HEK293T (cell line): Measurements from ENCODE around the gene CMTM2.

Experiments
- CTCF ChIA-PET: fragments of 350-600 bp; formaldehyde crosslinking; extraction: SDS; loops from one replicate; lab custom pipeline; 2021; ENCODE audit warnings: antibody characterized with exemption, inconsistent platforms; lab: Yijun Ruan, JAX
- POLR2A ChIA-PET: fragments of 350-600 bp; formaldehyde crosslinking; extraction: SDS; loops from one replicate; lab custom pipeline; 2020; ENCODE audit warnings: antibody characterized with exemption, inconsistent platforms; lab: Yijun Ruan, JAX
- DNase-seq: peaks from one replicate; pipeline ENCODE4 v3.0.0; 2012; ENCODE audit warnings: mixed read lengths; ENCODE audit errors: extremely low spot score
- ARNT ChIP-seq: fragments of 450-650 bp; IDR thresholded peaks from 2 replicates; pipeline ENCODE4 v1.6.1; 2017; ENCODE audit warnings: mild to moderate bottlenecking
- BHLHE40 ChIP-seq: fragments of 450-650 bp; IDR thresholded peaks from 2 replicates; pipeline ENCODE4 v1.6.1; 2016; ENCODE audit warnings: mild to moderate bottlenecking, moderate library complexity, borderline replicate concordance
- CTBP1 ChIP-seq: fragments of 450-650 bp; IDR thresholded peaks from 2 replicates; pipeline ENCODE4 v1.6.1; 2016; ENCODE audit warnings: borderline replicate concordance
- ELF4 ChIP-seq: fragments of 450-650 bp; IDR thresholded peaks from 2 replicates; pipeline ENCODE4 v1.6.1; 2017; ENCODE audit warnings: antibody characterized with exemption
- FOXA1 ChIP-seq: fragments of 450-650 bp; IDR thresholded peaks from 2 replicates; pipeline ENCODE4 v1.6.1; 2016; ENCODE audit warnings: mild to moderate bottlenecking
- FOXK2 ChIP-seq: fragments of 450-650 bp; IDR thresholded peaks from 2 replicates; pipeline ENCODE4 v1.6.1; 2016; ENCODE audit warnings: mild to moderate bottlenecking
- FOXM1 ChIP-seq: fragments of 450-650 bp; IDR thresholded peaks from 2 replicates; pipeline ENCODE4 v1.6.1; 2017; ENCODE audit warnings: mild to moderate bottlenecking, borderline replicate concordance
- HDGF ChIP-seq: fragments of 450-650 bp; IDR thresholded peaks from 2 replicates; pipeline ENCODE4 v1.6.1; 2017; ENCODE audit warnings: antibody characterized with exemption, borderline replicate concordance
- L3MBTL2 ChIP-seq: fragments of 450-650 bp; conservative IDR thresholded peaks from 2 replicates; pipeline ENCODE4 v1.6.1; 2016; ENCODE audit warnings: mild to moderate bottlenecking
- LEF1 ChIP-seq: fragments of 450-650 bp; IDR thresholded peaks from 2 replicates; pipeline ENCODE4 v1.6.1; 2017; ENCODE audit warnings: mild to moderate bottlenecking, borderline replicate concordance
- NFRKB ChIP-seq: fragments of 450-650 bp; IDR thresholded peaks from 2 replicates; pipeline ENCODE4 v1.6.1; 2016; ENCODE audit warnings: mild to moderate bottlenecking, moderate library complexity
- SP1 ChIP-seq: fragments of 450-650 bp; IDR thresholded peaks from 2 replicates; pipeline ENCODE4 v1.6.1; 2017
- SUZ12 ChIP-seq: fragments of 450-650 bp; IDR thresholded peaks from 2 replicates; pipeline ENCODE4 v1.6.1; 2016; ENCODE audit warnings: mild to moderate bottlenecking
- TARDBP ChIP-seq: fragments of 450-650 bp; IDR thresholded peaks from 2 replicates; pipeline ENCODE4 v1.6.1; 2016
- ZNF384 ChIP-seq: fragments of 450-650 bp; IDR thresholded peaks from 2 replicates; pipeline ENCODE4 v1.6.1; 2016
- TF ChIP-seq, protein P1 (sequence below): fragments of 450-650 bp; IDR thresholded peaks from 2 replicates; pipeline ENCODE4 v1.6.1; 2016

CMTM2 gene

DNA sequence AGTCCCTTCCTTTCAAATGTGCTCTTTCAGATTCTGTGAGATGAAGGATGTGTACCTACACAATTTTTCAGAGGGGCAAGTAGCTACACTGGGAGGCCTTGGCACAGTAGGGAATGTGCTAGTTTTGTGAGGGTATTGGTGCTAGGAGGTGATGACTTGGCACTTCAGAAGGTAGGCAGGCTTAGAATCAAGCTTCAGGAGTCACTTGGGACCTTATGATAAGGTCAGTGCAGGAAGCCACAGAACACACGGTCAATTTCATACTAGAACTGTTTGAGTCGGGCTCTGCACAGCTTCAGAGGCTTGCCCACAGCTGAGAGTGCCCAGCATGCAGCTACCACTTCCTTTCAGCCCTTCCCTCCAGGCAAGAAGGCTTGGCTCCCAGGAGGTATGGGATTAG is 6.9 kb upstream of the CMTM2 start:
- DNase-seq: no peak
- no peak for TF ChIP-seq HDGF
- no peak for TF ChIP-seq BHLHE40
- TF ChIP-seq, protein P1, sequence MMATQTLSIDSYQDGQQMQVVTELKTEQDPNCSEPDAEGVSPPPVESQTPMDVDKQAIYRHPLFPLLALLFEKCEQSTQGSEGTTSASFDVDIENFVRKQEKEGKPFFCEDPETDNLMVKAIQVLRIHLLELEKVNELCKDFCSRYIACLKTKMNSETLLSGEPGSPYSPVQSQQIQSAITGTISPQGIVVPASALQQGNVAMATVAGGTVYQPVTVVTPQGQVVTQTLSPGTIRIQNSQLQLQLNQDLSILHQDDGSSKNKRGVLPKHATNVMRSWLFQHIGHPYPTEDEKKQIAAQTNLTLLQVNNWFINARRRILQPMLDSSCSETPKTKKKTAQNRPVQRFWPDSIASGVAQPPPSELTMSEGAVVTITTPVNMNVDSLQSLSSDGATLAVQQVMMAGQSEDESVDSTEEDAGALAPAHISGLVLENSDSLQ: no peak
- no peak for TF ChIP-seq NFRKB
- TF ChIP-seq FOXK2: no peak
- TF ChIP-seq CTBP1: no peak
- no peak for TF ChIP-seq FOXM1
- TF ChIP-seq SP1: no peak
- TF ChIP-seq ZNF384: no peak
- TF ChIP-seq SUZ12: no peak
- no peak for TF ChIP-seq LEF1
- ChIA-PET CTCF (no interaction called here), POLR2A (interaction anchor here (0.7 to 2.1 kb wide), 2 partner anchors 20 to 320 kb away, joined by 3 to 10 read pairs; partner anchors contain the start of gene CKLF)

DNA sequence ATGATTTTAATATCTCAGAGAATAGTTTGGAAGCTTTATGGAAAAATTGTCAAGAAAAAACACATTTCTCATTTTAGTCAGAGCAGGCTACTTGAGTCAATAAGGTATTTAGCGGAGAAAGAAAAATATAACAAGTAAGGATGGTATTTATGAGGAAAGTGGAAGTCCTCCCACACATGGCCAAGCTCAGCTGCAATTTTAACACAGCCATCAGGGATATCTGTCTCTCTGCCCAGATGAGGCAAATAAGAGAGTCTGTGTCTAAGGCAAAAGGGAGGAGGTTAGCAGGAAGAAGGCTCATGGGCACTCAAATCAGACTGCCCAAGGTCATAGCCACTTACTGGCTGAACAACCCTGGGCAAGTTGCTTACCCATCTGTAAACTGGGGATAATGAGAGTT is 5.2 kb upstream of the CMTM2 start:
- POLR2A ChIA-PET: no interaction called here

DNA sequence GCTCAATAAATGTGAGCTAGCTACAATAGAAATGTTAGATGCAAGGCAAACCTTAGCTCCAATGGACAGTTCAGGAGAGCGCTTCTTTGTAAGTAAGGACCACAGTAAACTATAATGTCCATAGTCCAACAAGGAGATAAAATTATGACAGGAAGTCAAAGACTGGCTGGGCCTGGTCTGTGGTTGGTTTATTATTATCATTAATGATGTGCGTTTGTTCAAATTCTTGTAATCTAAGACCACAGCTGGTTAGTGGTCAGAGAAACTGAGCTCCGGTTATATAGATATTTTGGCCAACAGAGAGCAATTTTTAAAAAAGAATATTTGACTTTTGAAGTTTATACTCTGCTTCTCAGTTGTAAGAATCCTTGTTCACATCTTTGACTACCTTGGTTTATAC is 4.7 kb upstream of the CMTM2 start:
- no peak for DNase-seq
- TF ChIP-seq LEF1 (no peak), ELF4 (no peak), FOXK2 (no peak), FOXM1 (no peak), SP1 (no peak), BHLHE40 (no peak), NFRKB (no peak), FOXA1 (no peak), TARDBP (no peak), CTBP1 (no peak), SUZ12 (no peak)
- TF ChIP-seq, protein P1: no peak
- CTCF ChIA-PET: interaction anchor here (1.4 kb wide), 1 partner anchor 167 kb away, joined by 3 read pairs; no protein-coding TSS in a partner anchor
- POLR2A ChIA-PET: interaction anchor here (1.3 kb wide), 1 partner anchor 11 kb away, joined by 6 read pairs; no protein-coding TSS in a partner anchor

More for the DNA sequence above, 5.2 kb upstream of the CMTM2 start:
- DNase-seq: no peak
- TF ChIP-seq L3MBTL2 (no peak), ZNF384 (no peak), ELF4 (no peak), CTBP1 (no peak), BHLHE40 (no peak), TARDBP (no peak), FOXK2 (no peak), ARNT (no peak), FOXA1 (no peak), SUZ12 (no peak), FOXM1 (no peak), HDGF (no peak), NFRKB (no peak), SP1 (no peak), LEF1 (no peak)
- TF ChIP-seq, protein P1: no peak
- CTCF ChIA-PET: interaction anchor here (1.4 kb wide), 1 partner anchor 167 kb away, joined by 3 read pairs; no protein-coding TSS in a partner anchor

DNA sequence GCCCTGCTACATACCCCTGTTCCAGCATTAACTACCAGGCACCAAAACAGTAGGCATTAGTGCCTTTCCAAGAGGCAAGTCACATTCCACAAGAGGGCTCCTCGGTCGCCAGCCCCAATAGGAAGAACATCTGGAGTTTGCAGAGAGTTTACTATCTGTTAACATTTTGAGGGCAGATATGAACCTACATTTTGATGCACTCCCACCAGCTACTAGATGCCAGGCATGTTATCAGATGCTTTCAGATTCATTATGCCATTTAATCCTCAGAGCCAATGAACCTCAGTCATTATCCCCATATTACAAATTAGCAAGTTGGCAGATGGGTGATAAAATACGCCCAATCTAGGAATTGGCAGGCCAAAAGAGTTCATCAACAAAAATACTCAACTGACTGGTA is 4.2 kb upstream of the CMTM2 start:
- TF ChIP-seq ELF4 (no peak), NFRKB (no peak), BHLHE40 (no peak), FOXK2 (no peak), FOXM1 (no peak), ARNT (no peak), LEF1 (no peak), SUZ12 (no peak), ZNF384 (no peak), FOXA1 (no peak), HDGF (no peak), CTBP1 (no peak), SP1 (no peak), TARDBP (no peak), L3MBTL2 (no peak)
- TF ChIP-seq, protein P1: no peak
- no peak for DNase-seq
- ChIA-PET CTCF (interaction anchor here (1.4 kb wide), 1 partner anchor 168 kb away, joined by 3 read pairs; no protein-coding TSS in a partner anchor), POLR2A (interaction anchor here (1.3 kb wide), 1 partner anchor 11 kb away, joined by 6 read pairs; no protein-coding TSS in a partner anchor)

DNA sequence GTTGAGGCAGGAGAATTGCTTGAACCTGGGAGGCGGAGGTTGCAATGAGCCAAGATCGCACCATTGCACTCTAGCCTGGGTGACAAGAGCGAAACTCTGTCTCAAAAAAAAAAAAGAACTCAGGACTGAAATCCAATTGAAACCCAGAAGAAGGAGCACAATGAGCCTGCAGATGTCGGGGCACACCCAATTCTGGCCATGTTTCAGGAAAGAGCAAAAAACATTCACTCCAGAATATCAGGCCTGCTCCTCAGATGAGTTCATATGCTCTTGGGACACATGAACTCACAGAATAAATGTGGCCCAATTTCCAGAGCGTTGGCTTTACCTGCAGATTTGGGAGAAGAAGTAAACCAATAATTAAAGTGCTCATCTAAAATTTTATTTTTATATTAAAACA is 3.0 kb upstream of the CMTM2 start:
- POLR2A ChIA-PET: no interaction called here
- DNase-seq: no peak
- TF ChIP-seq ELF4 (no peak), SP1 (no peak), TARDBP (no peak), HDGF (no peak), BHLHE40 (no peak), L3MBTL2 (no peak), FOXM1 (no peak), FOXA1 (no peak), ARNT (no peak), ZNF384 (no peak), NFRKB (no peak), LEF1 (no peak), SUZ12 (no peak), CTBP1 (no peak), FOXK2 (no peak)
- TF ChIP-seq, protein P1: no peak
- CTCF ChIA-PET: no interaction called here
